Suprapubic skin (tissue), 4 donors: ENCODE results near the gene DCX. TPM values are rescaled to one million over a fixed set of nuclear protein-coding genes. Genes with fewer than 3 reads are reported as not detected.

Source experiments
- DNase-seq, 2 donors: peaks; one replicate each; pipeline ENCODE4 v3.0.0-alpha.2; 2019; ENCODE audit warnings: low spot score in 2 of 2
- H3K27ac ChIP-seq: fragments of 200-600 bp; sonication (generic); one replicate; pipeline ENCODE4 v1.5.1; 2019
- H3K27me3 ChIP-seq: fragments of 200-600 bp; sonication (generic); one replicate; pipeline ENCODE4 v1.5.1; 2019
- H3K36me3 ChIP-seq: fragments of 200-600 bp; sonication (generic); one replicate; pipeline ENCODE4 v1.5.1; 2019
- H3K4me1 ChIP-seq: fragments of 200-600 bp; sonication (generic); one replicate; pipeline ENCODE4 v1.5.1; 2019
- H3K4me3 ChIP-seq: fragments of 200-600 bp; sonication (generic); one replicate; pipeline ENCODE4 v1.5.1; 2019; ENCODE audit warnings: mild to moderate bottlenecking
- H3K9me3 ChIP-seq: fragments of 200-600 bp; sonication (generic); one replicate; pipeline ENCODE4 v1.5.1; 2019
- CTCF ChIP-seq, 2 donors: fragments of 200-600 bp in 1 of 2; fragments of 450-650 bp in 1 of 2; sonication (generic) in 1 of 2; IDR thresholded peaks; one replicate each; pipeline ENCODE4 v1.5.1; 2016 to 2019; ENCODE audit warnings: antibody characterized with exemption in 2 of 2, mild to moderate bottlenecking in 1 of 2, moderate library complexity in 1 of 2
- EP300 ChIP-seq: sonication (generic); formaldehyde crosslinking; IDR thresholded peaks from one replicate; pipeline ENCODE4 v1.6.1; 2017; ENCODE audit warnings: antibody characterized with exemption
- POLR2A ChIP-seq, 2 donors: fragments of 450-650 bp; IDR thresholded peaks; one replicate each; pipeline ENCODE4 v1.6.1; 2017; ENCODE audit warnings: antibody characterized with exemption in 2 of 2, mild to moderate bottlenecking in 2 of 2, moderate library complexity in 2 of 2
- POLR2AphosphoS5 ChIP-seq, 3 donors: sonication (generic); formaldehyde crosslinking; IDR thresholded peaks; one replicate each; pipeline ENCODE4 v1.6.1; 2017; ENCODE audit warnings: antibody characterized with exemption in 3 of 3
- WGBS: methylation state at CpG from one replicate; pipeline ENCODE4 v1.1.5; 2018; 5-methylcytosine and 5-hydroxymethylcytosine counted together
- total RNA-seq, 4 donors: library from RNA; depleted of rRNA; stranded (reverse); fragments of >200 nt; gene quantifications; one replicate each; pipeline ENCODE4 v1.1.0, GENCODE V29; 2016

DCX gene
- total RNA-seq, 4 donors from 2014 or later, result 0.42 TPM; not detected in 3

- Histone ChIP-seq H3K27me3 (no peaks in the 10 kb centered on the region), H3K36me3 (no peaks in the 10 kb centered on the region), H3K4me3 (no peak overlapping the region), H3K9me3 (no peaks in the 10 kb centered on the region), H3K4me1 (no peaks in the 10 kb centered on the region), H3K27ac (no peak overlapping the region)
- no peak for DNase-seq
- TF ChIP-seq CTCF (IDR thresholded peaks at IDR 0.05) (no peak), EP300 (no peak), POLR2AphosphoS5 (IDR thresholded peaks at IDR 0.05) (no peak), POLR2A (IDR thresholded peaks at IDR 0.05) (no peak)
- WGBS, result 33% methylated on average over 2 of the region's 2 CpGs
These were observed 143.5 kb downstream of the DCX start for GRCh38 chrX:111268506-111268905.

GRCh38 chrX:111265486-111265885, 146.5 kb downstream of the DCX start:
- TF ChIP-seq POLR2A (IDR thresholded peaks at IDR 0.05) (no peak), EP300 (no peak), POLR2AphosphoS5 (IDR thresholded peaks at IDR 0.05) (no peak), CTCF (IDR thresholded peaks at IDR 0.05) (no peak)
- no peaks in the 10 kb centered on the region for H3K27me3 ChIP-seq
- DNase-seq, result no peak

GRCh38 chrX:111264385-111264784, 147.6 kb downstream of the DCX start:
- WGBS, result 61% methylated on average over 2 of the region's 2 CpGs
- no peak for TF ChIP-seq POLR2AphosphoS5 (IDR thresholded peaks at IDR 0.05)
- TF ChIP-seq CTCF (IDR thresholded peaks at IDR 0.05), result no peak
- no peak for TF ChIP-seq POLR2A (IDR thresholded peaks at IDR 0.05)
- no peak for TF ChIP-seq EP300
- H3K27ac ChIP-seq, result no peak overlapping the region
- H3K27me3 ChIP-seq, result no peaks in the 10 kb centered on the region
- DNase-seq, result no peak
- no peaks in the 10 kb centered on the region for H3K9me3 ChIP-seq
- H3K4me3 ChIP-seq, result no peak overlapping the region
- no peaks in the 10 kb centered on the region for H3K4me1 ChIP-seq
- H3K36me3 ChIP-seq, result no peaks in the 10 kb centered on the region

More at GRCh38 chrX:111265486-111265885, 146.5 kb downstream of the DCX start:
- WGBS, result 43% methylated on average over 2 of the region's 2 CpGs
- H3K4me3 ChIP-seq, result no peak overlapping the region
- H3K4me1 ChIP-seq, result no peaks in the 10 kb centered on the region
- H3K36me3 ChIP-seq, result no peaks in the 10 kb centered on the region
- no peaks in the 10 kb centered on the region for H3K9me3 ChIP-seq
- H3K27ac ChIP-seq, result no peak overlapping the region

- Histone ChIP-seq H3K4me3 (no peak overlapping the region), H3K27ac (no peak overlapping the region), H3K9me3 (no peaks in the 10 kb centered on the region), H3K4me1 (no peaks in the 10 kb centered on the region), H3K27me3 (no peaks in the 10 kb centered on the region), H3K36me3 (no peaks in the 10 kb centered on the region)
- TF ChIP-seq POLR2A (IDR thresholded peaks at IDR 0.05) (no peak), CTCF (IDR thresholded peaks at IDR 0.05) (no peak), EP300 (no peak)
- DNase-seq, result no peak
- WGBS, result 45% methylated on average over 3 of the region's 3 CpGs
These were observed 149.9 kb downstream of the DCX start for GRCh38 chrX:111262086-111262485.

- no peak for DNase-seq
- no peaks in the 10 kb centered on the region for H3K36me3 ChIP-seq
- TF ChIP-seq POLR2AphosphoS5 (IDR thresholded peaks at IDR 0.05) (no peak), POLR2A (IDR thresholded peaks at IDR 0.05) (no peak), CTCF (IDR thresholded peaks at IDR 0.05) (no peak), EP300 (no peak)
- no peaks in the 10 kb centered on the region for H3K4me1 ChIP-seq
- H3K4me3 ChIP-seq, result no peak overlapping the region
- WGBS, result 51% methylated on average over 3 of the region's 3 CpGs
- no peaks in the 10 kb centered on the region for H3K27me3 ChIP-seq
- no peak overlapping the region for H3K27ac ChIP-seq
- no peaks in the 10 kb centered on the region for H3K9me3 ChIP-seq
These were observed 151.5 kb downstream of the DCX start for GRCh38 chrX:111260451-111260850.
